Measurements from ENCODE around the gene C12orf60. TPM values are rescaled to one million over a fixed set of nuclear protein-coding genes. Genes with fewer than 3 reads are reported as not detected.

Gene C12orf60
- total and polyA plus RNA-seq, 9 donors, result 0.50 to 1.9 (median 0.82) TPM

DNA sequence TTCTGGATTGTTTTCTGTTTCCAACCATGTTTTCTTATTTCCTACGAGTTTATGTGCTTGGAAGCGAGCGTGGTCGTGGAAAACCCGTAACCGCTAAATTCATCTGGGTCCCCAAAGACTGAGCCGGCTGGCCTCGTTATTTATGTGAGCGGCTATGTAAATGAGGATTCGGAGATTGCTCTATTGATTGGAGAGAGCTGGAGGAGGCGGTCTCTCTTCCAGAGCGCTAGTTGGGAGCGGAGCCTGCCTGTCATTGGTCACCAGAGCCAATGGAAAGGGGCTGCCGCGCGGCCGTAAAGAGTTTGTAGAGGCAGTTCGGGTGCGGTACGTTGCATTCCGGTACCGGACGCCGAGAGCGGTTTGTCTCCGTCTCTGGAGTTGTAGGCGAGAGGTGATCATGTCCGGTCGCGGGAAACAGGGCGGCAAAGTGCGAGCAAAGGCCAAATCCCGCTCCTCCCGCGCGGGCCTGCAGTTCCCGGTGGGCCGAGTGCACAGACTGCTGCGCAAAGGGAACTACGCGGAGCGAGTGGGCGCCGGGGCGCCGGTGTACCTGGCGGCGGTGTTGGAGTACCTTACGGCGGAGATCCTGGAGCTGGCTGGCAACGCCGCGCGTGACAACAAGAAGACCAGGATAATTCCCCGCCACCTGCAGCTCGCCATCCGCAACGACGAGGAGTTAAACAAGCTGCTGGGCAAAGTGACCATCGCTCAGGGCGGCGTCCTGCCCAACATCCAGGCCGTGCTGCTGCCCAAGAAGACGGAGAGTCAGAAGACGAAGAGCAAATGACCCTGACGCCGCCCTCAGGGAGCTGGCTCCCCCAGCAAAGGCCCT lies 29.2 kb upstream of the C12orf60 start:
- WGBS, 3 donors, result 0 to 1% (median 1%) methylated on average over 61 to 67 of the region's 67 CpGs
- no peaks in the 10 kb centered on the region for H3K27me3 ChIP-seq

DNA sequence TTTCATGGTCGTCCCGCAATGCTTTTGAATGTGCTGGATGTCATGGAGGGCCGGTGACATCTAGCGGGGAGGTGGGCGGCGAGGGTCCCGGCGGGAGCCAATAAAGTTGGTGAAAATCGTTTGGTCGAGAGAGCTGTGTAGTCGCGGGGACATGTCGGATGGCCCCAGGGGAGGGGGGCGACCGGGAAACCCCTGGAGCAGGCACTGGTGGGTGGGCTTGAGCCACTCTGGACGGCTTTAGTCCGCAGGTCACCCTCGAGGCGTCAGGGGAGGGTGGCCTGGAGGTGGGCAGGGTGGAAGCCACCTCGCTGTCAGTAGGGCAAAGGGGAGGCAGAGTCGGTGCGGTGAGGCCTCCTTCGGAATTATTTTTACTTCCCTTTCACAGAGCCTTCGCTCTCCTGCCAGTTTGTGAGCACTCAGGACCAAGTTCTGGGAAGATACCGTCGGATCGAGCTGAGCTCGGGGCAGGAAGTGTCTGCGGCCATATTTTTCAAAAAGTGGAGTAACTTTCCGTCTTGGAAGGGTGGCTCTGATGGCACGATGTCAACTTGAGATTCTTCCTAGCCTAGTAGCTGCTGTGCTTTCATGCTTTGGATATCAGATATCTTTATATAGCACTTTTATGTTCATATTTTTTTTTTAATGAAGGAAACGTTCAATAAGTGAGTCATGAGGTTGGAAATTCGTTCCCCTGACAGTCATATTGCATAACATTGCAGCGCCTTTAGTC lies 28.4 kb upstream of the C12orf60 start:
- peaks cover 2% of the 10 kb centered on the region for H3K4me1 ChIP-seq (ENCODE audit: insufficient read depth)
- peak in 4 of 5 donors; percentile 39 to 67 (median 54) for DNase-seq
- peak; percentile 26 for TF ChIP-seq POLR2A (IDR thresholded peaks at IDR 0.05)
- TF ChIP-seq, protein P1, sequence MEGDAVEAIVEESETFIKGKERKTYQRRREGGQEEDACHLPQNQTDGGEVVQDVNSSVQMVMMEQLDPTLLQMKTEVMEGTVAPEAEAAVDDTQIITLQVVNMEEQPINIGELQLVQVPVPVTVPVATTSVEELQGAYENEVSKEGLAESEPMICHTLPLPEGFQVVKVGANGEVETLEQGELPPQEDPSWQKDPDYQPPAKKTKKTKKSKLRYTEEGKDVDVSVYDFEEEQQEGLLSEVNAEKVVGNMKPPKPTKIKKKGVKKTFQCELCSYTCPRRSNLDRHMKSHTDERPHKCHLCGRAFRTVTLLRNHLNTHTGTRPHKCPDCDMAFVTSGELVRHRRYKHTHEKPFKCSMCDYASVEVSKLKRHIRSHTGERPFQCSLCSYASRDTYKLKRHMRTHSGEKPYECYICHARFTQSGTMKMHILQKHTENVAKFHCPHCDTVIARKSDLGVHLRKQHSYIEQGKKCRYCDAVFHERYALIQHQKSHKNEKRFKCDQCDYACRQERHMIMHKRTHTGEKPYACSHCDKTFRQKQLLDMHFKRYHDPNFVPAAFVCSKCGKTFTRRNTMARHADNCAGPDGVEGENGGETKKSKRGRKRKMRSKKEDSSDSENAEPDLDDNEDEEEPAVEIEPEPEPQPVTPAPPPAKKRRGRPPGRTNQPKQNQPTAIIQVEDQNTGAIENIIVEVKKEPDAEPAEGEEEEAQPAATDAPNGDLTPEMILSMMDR (IDR thresholded peaks at IDR 0.05), result no peak
- 7 to 9% (median 8%) methylated on average over 34 of the region's 34 CpGs for WGBS, 3 donors
- intact Hi-C loops (cut with DNase I), result loop anchor here in 3 of 4 donors (10.0 kb wide), 4 partner anchors 110 to 1780 kb away; partner anchors contain the start of gene MGP (in 1 of the 3)
- H3K27ac ChIP-seq, result peak overlapping the region; percentile 32 to 84
- H3K27me3 ChIP-seq, result no peaks in the 10 kb centered on the region
- H3K36me3 ChIP-seq, result no peaks in the 10 kb centered on the region
- no peaks in the 10 kb centered on the region for H3K9me3 ChIP-seq
- peak overlapping the region; percentile 51 for H3K4me3 ChIP-seq

More for the DNA sequence above, 29.2 kb upstream of the C12orf60 start:
- peak; percentile 91 to 98 (median 95) for DNase-seq
- intact Hi-C loops (cut with DNase I), result loop anchor here in 3 of 4 donors (10.0 kb wide), 4 partner anchors 111 to 1779 kb away; partner anchors contain the start of gene MGP (in 1 of the 3)
- Histone ChIP-seq H3K27ac (peak overlapping the region; percentile 32 to 84), H3K36me3 (no peaks in the 10 kb centered on the region), H3K4me1 (ENCODE audit: insufficient read depth) (peaks cover 2% of the 10 kb centered on the region), H3K4me3 (peak overlapping the region; percentile 51), H3K9me3 (no peaks in the 10 kb centered on the region)
- TF ChIP-seq POLR2A (IDR thresholded peaks at IDR 0.05), result peak; percentile 97
- TF ChIP-seq, protein P1 (IDR thresholded peaks at IDR 0.05), result no peak

DNA sequence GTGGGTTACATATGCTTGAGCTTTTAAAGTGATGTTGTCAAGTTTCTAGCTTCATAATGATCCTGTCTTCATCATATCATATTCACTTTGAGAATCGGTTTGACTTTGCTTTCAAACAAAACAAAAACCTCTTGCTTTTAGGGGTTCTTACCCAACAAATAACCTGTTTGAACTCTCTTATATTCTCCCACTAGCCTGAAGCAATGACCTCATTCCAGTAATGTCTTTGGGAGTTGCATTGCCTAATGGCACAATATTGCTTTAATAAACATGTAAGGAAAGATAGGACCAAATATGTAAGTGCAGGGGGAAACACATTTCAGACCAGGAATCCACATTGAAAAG lies 27.9 kb upstream of the C12orf60 start:
- no peaks in the 10 kb centered on the region for H3K36me3 ChIP-seq
- no peaks in the 10 kb centered on the region for H3K9me3 ChIP-seq
- DNase-seq, result no peak
- peak overlapping the region; percentile 51 for H3K4me3 ChIP-seq
- TF ChIP-seq, protein P1 (IDR thresholded peaks at IDR 0.05), result no peak
- TF ChIP-seq POLR2A (IDR thresholded peaks at IDR 0.05), result no peak
- TF ChIP-seq EP300 (IDR thresholded peaks at IDR 0.05), result no peak
- H3K27ac ChIP-seq, result peak overlapping the region in 1 of 2 donors; percentile 84
- H3K27me3 ChIP-seq, result no peaks in the 10 kb centered on the region
- H3K4me1 ChIP-seq (ENCODE audit: insufficient read depth), result peaks cover 2% of the 10 kb centered on the region
- intact Hi-C loops (cut with DNase I), result loop anchor here in 3 of 4 donors (10.0 kb wide), 4 partner anchors 109 to 1781 kb away; partner anchors contain the start of gene MGP (in 1 of the 3)
- WGBS, 3 donors, result 49 to 70% (median 57%) methylated on average over 1 of the region's 1 CpG

DNA sequence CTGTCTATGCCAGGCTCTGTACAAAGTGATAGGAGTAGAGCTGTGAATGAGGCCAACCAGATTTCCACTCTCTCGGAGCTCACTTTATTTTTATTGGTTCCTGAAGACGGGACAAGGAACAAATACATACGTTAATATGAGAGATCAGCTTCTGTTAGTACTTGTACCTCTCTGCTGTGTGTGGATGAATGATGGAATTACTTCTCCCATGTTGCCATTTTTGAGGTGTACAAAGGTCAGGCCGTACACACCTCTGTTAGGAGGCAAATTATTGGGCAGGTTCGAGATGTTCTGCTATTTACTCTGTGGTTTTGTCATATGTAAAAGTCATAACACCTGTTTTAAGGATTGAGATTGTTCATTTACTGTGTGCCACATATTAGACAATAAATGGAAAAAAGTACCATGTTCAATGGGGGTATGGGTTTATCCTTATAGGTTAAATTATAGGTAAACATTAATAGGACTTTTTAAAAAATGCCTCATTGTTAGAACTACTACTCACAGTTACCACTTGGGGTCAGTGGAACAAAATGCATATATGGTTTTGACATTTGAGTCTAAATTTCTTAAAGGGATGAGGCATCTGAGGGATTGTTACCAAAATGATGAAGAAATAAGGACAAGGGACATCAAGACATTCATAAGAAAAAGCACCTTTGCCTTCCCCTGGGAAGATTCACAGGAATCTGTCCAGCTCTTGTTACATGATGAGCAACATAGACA lies 27.1 kb upstream of the C12orf60 start:
- H3K36me3 ChIP-seq, result no peaks in the 10 kb centered on the region
- peak overlapping the region in 1 of 2 donors; percentile 84 for H3K27ac ChIP-seq
- DNase-seq, result no peak
- intact Hi-C loops (cut with DNase I), result loop anchor here in 3 of 4 donors (10.0 kb wide), 4 partner anchors 108 to 1782 kb away; partner anchors contain the start of gene MGP (in 1 of the 3)
- H3K4me3 ChIP-seq, result no peak overlapping the region
- no peaks in the 10 kb centered on the region for H3K9me3 ChIP-seq
- TF ChIP-seq, protein P1 (IDR thresholded peaks at IDR 0.05), result no peak
- no peak for TF ChIP-seq EP300 (IDR thresholded peaks at IDR 0.05)
- no peak for TF ChIP-seq POLR2A (IDR thresholded peaks at IDR 0.05)
- H3K27me3 ChIP-seq, result no peaks in the 10 kb centered on the region
- 88 to 91% (median 89%) methylated on average over 5 of the region's 5 CpGs for WGBS, 3 donors
- peaks cover 2% of the 10 kb centered on the region for H3K4me1 ChIP-seq (ENCODE audit: insufficient read depth)
